NCI-H2081 (cell line): ENCODE results near the gene NODAL.

Experiments used
- DNase-seq, 2 experiments: peaks; one replicate each; lab custom pipeline; 2025; lab: John Stamatoyannopoulos, UW

The NODAL gene

DNA sequence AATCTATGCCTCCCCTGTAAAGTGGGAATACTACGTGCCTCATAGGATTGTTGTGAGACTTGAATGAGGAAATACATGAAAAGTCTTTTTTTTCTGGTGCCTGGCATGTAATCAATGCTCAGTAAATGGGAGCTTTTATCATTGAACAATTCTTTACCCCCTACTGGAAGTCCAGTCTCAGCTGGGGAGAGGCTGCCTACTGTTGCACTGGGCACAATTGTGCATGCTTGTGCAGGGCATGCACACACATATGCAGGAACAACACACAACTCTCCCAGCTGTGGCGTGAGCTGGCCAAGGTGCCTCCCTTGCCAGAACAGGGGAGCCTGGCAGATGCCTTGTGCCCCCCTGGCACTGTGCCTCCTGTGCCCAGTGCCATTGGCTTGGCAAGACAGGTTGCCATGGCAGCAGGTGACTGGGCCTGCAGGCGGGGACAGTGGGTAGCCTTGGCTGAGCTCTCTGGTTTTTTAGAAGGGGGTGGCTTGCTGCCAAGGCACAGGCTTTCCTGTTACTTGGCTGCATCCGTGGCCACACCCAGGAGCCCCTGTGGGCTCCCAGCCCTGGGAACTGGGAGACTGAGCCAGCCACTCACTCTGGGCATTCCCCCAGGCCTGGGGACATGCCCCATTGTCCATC is 21.0 kb upstream of the NODAL start:
- DNase-seq, result peak; percentile 81 to 93

GRCh38 chr10:70461397-70462348 is 20.2 kb upstream of the NODAL start:
- DNase-seq, result peak; percentile 19 to 53

- no peak for DNase-seq
Measured at GRCh38 chr10:70459774-70460490, 18.5 kb upstream of the NODAL start.

GRCh38 chr10:70459061-70459773 is 17.7 kb upstream of the NODAL start:
- no peak for DNase-seq

- DNase-seq, result no peak
Measured at GRCh38 chr10:70458329-70459060, 17.0 kb upstream of the NODAL start.

- no peak for DNase-seq
Measured at GRCh38 chr10:70457759-70458305, 16.4 kb upstream of the NODAL start.

DNA sequence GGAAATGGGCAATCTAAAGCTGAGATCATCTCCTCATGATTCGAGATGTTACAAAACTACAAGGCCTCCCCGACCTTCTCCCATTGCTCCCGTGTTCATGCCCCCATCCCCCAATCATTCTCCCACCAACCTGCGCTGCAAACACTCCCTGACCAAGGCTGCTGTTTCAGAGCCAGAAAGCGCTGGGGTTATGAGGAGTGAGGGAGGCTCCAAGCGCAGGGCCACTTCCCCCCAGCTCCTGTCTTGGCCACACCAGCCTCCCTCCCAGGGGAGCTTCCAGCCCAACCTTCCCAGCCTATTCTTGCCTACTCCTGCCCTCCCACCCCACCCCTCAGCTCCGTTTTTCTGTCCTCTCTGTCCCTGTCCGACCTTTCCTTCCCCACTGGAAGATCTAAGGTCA is 14.7 kb upstream of the NODAL start:
- no peak for DNase-seq

GRCh38 chr10:70455213-70455630 is 13.7 kb upstream of the NODAL start:
- no peak for DNase-seq

DNA sequence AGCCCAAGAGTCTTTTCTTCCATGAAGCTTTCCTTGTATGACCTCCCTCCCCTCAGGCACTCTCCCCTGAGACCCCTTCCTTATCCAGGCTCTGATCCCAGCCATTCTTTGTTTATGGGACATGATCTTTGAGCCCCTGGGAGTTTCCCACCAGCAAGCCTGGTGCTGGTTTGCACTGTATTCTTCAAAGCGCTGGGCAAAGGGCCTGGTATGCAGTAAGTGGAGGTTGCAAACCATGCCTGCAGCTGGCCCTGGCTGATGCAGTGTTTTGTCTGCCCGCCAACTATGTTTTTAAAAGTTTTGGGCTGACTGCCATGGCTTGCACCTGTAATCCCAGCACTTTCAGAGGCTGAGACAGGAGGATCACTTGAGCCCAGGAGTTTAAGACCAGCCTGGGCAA is 6.8 kb upstream of the NODAL start:
- no peak for DNase-seq

DNA sequence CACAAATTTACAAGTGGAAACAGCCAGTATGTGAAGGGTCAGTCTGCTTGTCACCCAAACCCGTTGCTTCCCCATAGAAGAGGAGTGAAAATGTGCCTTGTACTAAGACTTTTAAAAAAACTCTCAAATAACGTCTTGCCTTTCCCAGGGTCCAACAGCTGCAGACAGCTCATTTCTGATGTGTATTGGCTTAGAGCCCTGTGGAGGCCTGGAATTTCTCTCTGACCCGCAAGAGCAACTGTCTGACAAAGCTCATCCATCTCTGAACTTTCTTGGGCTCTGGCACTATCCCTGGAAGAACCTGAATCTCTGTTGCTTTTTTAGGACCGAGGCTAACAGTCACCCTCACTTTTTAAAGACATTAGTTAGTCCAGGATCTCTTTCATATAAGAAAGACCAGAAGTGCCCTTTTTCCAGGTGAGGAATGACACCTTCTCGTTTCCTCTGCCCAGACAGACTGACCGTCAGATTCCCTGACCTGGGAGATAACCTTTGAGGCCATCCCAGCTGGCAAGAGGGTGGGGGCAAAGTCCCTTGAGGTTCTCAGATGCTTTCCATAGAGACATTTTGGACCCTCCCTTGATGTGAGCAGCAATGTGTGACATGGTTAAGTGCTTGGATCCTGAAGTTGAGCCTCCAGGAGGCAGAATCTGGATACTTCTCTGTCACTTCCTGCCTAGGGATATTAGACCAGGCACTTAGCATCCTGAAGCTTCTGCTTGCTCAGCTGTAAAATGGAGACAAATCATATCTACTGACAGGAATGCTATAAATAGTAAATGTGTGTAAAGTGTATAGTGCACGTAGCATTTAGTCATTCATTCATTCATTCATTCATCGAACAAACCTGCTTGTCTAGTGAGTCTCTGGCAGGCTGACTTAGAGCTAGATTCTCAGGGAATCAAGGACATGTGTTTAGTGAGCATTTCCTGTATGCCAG is 4.5 kb upstream of the NODAL start:
- no peak for DNase-seq

DNA sequence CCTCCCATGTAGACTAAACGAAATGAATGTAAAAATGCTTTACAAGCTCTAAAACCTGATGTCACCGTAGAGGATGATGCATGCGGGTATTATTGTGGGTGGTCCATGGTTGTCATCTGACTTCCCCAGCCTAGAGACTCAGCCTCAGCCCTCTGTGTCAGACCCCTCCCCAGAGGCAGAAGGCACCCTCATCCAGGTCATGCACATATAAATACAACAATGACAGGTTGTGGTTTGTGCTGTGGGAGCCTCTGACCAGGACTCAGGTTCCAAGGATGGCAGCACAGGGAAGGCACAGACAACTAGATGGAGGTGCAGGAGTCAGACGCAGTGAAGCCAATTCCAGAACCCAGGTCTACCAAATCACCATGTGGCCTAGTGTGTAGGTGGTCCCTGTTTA is 3.3 kb upstream of the NODAL start:
- DNase-seq, result no peak

DNA sequence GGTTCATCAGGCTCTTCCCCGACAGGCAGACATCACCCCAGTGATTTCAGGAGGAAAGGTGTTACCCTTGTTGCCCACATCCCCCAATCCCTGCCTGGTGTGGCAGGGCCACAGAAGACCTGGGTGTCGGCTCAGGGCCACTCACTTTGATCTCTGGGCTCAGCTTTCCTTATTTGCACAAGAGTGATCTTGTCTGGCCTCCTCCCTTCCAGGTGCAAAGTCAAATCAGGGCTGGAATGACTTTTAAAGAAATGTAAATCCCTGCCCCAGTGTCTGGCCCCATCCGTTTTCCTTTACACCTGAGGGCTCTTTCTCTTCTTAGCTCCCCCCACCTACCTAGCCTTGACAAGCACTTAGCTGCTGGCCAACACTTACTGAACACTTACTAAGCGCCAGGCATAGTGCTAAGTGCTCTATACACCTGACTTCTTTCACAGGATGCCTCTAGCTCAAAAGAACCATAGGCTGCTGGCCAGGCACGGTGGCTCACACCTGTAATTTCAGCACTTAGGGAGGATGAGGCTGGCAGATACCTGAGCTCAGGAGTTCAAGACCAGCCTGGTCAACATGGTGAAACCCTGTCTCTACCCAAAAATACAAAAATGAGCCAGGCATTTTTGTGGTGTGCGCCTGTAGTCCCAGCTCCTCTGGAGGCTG is 979 bp upstream of the NODAL start:
- no peak for DNase-seq

DNA sequence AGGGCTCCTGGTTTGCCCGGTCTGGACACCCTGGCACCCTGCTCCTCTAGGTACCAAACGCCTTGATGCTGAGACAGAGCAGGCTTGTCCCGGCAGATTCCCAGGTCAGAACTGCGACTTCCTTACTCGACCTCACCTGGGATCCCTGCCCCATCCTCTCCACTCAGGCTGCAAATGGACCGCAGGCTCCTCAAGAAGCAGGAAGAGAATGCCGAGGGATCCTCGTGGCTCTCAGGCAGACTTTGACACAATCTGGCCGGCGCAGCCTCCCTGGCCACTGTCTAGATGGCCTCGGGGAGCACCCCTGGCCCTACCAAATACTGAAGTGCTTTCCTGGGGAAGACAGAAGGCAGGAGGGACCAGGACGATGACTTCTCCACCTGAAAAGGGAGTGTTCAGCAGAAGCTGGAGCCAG is 421 bp upstream of the NODAL start:
- no peak for DNase-seq

GRCh38 chr10:70440296-70441160 is 953 bp downstream of the NODAL start:
- DNase-seq, result no peak

GRCh38 chr10:70437721-70438120 is 3.8 kb downstream of the NODAL start:
- no peak for DNase-seq

DNA sequence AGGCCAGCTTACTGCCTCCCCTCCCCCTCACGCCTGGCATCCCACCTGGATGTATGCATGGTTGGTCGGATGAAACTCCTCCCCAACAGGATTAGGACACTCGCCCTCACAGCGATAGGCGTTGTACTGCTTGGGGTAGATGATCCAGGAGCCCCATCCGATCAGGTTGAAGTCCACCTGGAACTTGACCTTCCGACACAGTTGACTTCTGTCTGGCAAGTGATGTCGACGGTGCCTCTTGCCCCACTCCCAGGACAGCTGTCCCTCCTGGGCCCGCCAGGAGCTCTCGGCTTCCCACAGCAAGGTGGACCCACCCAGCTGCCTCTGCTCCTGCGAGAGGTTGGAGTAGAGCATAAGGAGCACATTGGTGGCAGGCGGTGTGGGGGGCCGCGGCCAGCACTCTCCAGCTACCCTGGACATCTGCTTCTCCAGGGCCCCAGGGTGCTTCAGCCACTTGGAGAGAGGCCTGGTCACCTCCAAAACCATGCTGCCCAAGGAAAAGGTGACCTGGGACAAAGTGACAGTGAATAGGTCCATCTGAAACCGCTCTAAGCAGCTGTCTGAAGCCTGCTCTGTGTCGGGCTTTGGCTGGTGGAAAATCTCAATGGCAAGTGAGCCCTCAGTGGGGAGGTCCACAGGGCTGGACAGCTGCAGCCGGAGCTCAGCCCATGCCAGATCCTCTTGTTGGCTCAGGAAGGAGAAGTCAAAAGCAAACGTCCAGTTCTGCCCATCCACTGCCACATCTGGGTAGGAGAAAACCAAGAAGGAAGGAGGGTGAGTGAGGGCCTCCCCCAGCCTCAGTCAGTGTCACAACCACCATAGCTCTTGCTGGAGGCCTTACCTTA is 6.0 kb downstream of the NODAL start:
- DNase-seq, result no peak

DNA sequence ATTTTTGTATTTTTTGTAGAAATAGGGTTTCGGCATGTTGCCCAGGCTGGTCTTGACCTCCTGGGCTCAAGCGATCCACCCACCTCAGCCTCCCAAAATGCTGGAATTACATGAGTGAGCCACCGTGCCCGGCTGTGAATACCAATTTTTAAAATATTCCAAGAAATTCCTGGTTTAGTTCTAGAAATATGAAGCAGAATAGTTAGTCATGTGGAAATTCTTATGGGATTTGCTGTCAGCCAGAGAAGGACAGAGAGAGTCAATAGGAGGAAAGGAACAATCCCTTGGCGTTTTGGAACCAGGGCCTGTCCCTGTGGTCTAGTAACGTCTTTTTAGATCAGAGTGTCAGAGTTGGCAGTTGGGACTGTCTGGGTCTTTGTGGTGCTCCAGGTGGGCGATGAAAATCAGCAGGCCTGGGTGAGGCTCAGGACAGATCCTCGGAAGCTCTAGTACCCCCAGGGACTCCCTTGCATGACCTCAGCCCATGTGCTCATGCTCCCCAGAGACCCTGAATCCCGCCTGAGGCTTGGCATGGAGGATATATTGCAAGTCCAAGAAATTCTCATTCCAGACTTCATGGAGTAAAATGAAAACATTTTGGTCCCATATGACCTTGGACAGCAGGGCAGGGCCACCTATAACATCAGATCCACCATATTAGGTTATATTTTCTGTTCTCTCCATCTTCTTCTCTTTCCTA is 7.8 kb downstream of the NODAL start:
- DNase-seq, result no peak
